RWPE2 (cell line): ENCODE measurements around the gene OPRL1.
A peak's percentile ranks its signal among the peaks of the same experiment; 100 is the strongest.

Experiments
- ATAC-seq: fragments of 200-7000 bp; cut with Tn5 transposase; 3 replicates; pipeline ENCODE4 v1.9.1; 2021; ENCODE audit warnings: low read depth
- DNase-seq: peaks from one replicate; pipeline ENCODE4 v3.0.0-alpha.2; 2020; ENCODE audit warnings: low spot score
- H3K27ac ChIP-seq: fragments of 450-650 bp; 2 replicates; pipeline ENCODE4 v1.5.1; 2017; ENCODE audit warnings: mild to moderate bottlenecking; ENCODE audit not compliant: poor library complexity, severe bottlenecking
- H3K27me3 ChIP-seq: fragments of 250-450 bp; sonication (Bioruptor Pico); 2 replicates; pipeline ENCODE4 v1.5.1; 2021; ENCODE audit warnings: mild to moderate bottlenecking, moderate library complexity; ENCODE audit not compliant: insufficient read depth, poor library complexity, severe bottlenecking
- H3K36me3 ChIP-seq: fragments of 250-450 bp; sonication (Bioruptor Pico); 2 replicates; pipeline ENCODE4 v1.5.1; 2020; ENCODE audit warnings: low read depth, mild to moderate bottlenecking, moderate library complexity
- H3K4me1 ChIP-seq: fragments of 250-450 bp; sonication (Bioruptor Pico); 2 replicates; pipeline ENCODE4 v1.5.1; 2021; ENCODE audit warnings: mild to moderate bottlenecking, moderate library complexity; ENCODE audit not compliant: insufficient read depth, poor library complexity, severe bottlenecking
- H3K4me3 ChIP-seq: fragments of 250-450 bp; sonication (Bioruptor Pico); 2 replicates; pipeline ENCODE4 v1.5.1; 2021; ENCODE audit warnings: mild to moderate bottlenecking, moderate library complexity; ENCODE audit not compliant: severe bottlenecking
- H3K9me3 ChIP-seq: fragments of 250-450 bp; sonication (Bioruptor Pico); 2 replicates; pipeline ENCODE4 v1.5.1; 2021; ENCODE audit warnings: mild to moderate bottlenecking, moderate library complexity; ENCODE audit not compliant: severe bottlenecking
- CTCF ChIP-seq: fragments of 450-650 bp; IDR thresholded peaks from one replicate; pipeline ENCODE4 v1.5.1; 2017; ENCODE audit warnings: mild to moderate bottlenecking, moderate library complexity; ENCODE audit not compliant: poor library complexity, severe bottlenecking

OPRL1 gene

GRCh38 chr20:64113444-64113775 is 33.5 kb downstream of the OPRL1 start:
- H3K27me3 ChIP-seq: no peaks in the 10 kb centered on the region
- no peak for ATAC-seq
- TF ChIP-seq CTCF: no peak

GRCh38 chr20:64113796-64114355 is 34.0 kb downstream of the OPRL1 start:
- no peaks in the 10 kb centered on the region for H3K27me3 ChIP-seq
- H3K9me3 ChIP-seq: no peaks in the 10 kb centered on the region
- TF ChIP-seq CTCF: no peak
- H3K4me3 ChIP-seq: no peak overlapping the region
- no peaks in the 10 kb centered on the region for H3K36me3 ChIP-seq
- no peaks in the 10 kb centered on the region for H3K4me1 ChIP-seq
- no peak for ATAC-seq
- no peak overlapping the region for H3K27ac ChIP-seq
- peak; percentile 77 for DNase-seq

More at GRCh38 chr20:64113444-64113775, 33.5 kb downstream of the OPRL1 start:
- Histone ChIP-seq H3K36me3 (no peaks in the 10 kb centered on the region), H3K27ac (no peak overlapping the region), H3K4me1 (no peaks in the 10 kb centered on the region), H3K4me3 (no peak overlapping the region), H3K9me3 (no peaks in the 10 kb centered on the region)
- DNase-seq: peak; percentile 77

GRCh38 chr20:64114356-64114971 is 34.6 kb downstream of the OPRL1 start:
- H3K27me3 ChIP-seq: no peaks in the 10 kb centered on the region
- DNase-seq (peak; percentile 82), ATAC-seq (no peak)
- no peak overlapping the region for H3K27ac ChIP-seq
- no peaks in the 10 kb centered on the region for H3K36me3 ChIP-seq
- no peaks in the 10 kb centered on the region for H3K9me3 ChIP-seq
- no peak for TF ChIP-seq CTCF
- H3K4me3 ChIP-seq: no peak overlapping the region
- no peaks in the 10 kb centered on the region for H3K4me1 ChIP-seq

- DNase-seq (peak; percentile 82), ATAC-seq (peak; percentile 1; the same call in 1 of the 3 replicates)
- Histone ChIP-seq H3K4me3 (no peak overlapping the region), H3K9me3 (no peaks in the 10 kb centered on the region), H3K27me3 (no peaks in the 10 kb centered on the region), H3K36me3 (no peaks in the 10 kb centered on the region), H3K27ac (no peak overlapping the region), H3K4me1 (no peaks in the 10 kb centered on the region)
- no peak for TF ChIP-seq CTCF
Observed at GRCh38 chr20:64115171-64115911, 35.5 kb downstream of the OPRL1 start.

- TF ChIP-seq CTCF: no peak
- H3K36me3 ChIP-seq: no peaks in the 10 kb centered on the region
- H3K9me3 ChIP-seq: no peaks in the 10 kb centered on the region
- peaks cover 5% of the 10 kb centered on the region for H3K27me3 ChIP-seq
- no peak overlapping the region for H3K27ac ChIP-seq
- H3K4me1 ChIP-seq: no peaks in the 10 kb centered on the region
- H3K4me3 ChIP-seq: no peak overlapping the region
- peak; percentile 80 for DNase-seq
- no peak for ATAC-seq
Observed at GRCh38 chr20:64116016-64116415, 36.1 kb downstream of the OPRL1 start.
